Ishikawa (cell line): ENCODE measurements around the gene C2CD4C.

Experiments used
- CEBPB ChIP-seq: IDR thresholded peaks from 2 replicates; pipeline ENCODE4 v1.6.1; 2012
- CREB1 ChIP-seq: IDR thresholded peaks from 2 replicates; pipeline ENCODE4 v1.6.1; 2012; ENCODE audit warnings: low read depth
- EGR1 ChIP-seq: IDR thresholded peaks from 2 replicates; pipeline ENCODE4 v1.6.1; 2012
- EP300 ChIP-seq: IDR thresholded peaks from 2 replicates; pipeline ENCODE4 v1.6.1; 2012; ENCODE audit warnings: borderline replicate concordance
- FOXM1 ChIP-seq: IDR thresholded peaks from 2 replicates; pipeline ENCODE4 v1.6.1; 2012; ENCODE audit warnings: low read depth, borderline replicate concordance
- NFIC ChIP-seq: IDR thresholded peaks from 2 replicates; pipeline ENCODE4 v1.6.1; 2012
- RAD21 ChIP-seq: IDR thresholded peaks from 2 replicates; pipeline ENCODE4 v1.6.1; 2012; ENCODE audit warnings: low read depth
- TAF1 ChIP-seq: IDR thresholded peaks from 2 replicates; pipeline ENCODE4 v1.6.1; 2012; ENCODE audit warnings: low read depth, mild to moderate bottlenecking
- TCF12 ChIP-seq: IDR thresholded peaks from 2 replicates; pipeline ENCODE4 v1.6.1; 2012; ENCODE audit warnings: low read depth
- TEAD4 ChIP-seq: IDR thresholded peaks from 2 replicates; pipeline ENCODE4 v1.6.1; 2012
- YY1 ChIP-seq: IDR thresholded peaks from 2 replicates; pipeline ENCODE4 v1.6.1; 2012; ENCODE audit warnings: low read depth
- ZBTB7A ChIP-seq: IDR thresholded peaks from 2 replicates; pipeline ENCODE4 v1.6.1; 2012; ENCODE audit warnings: low read depth
- TF ChIP-seq, protein P1 (sequence below): IDR thresholded peaks from 2 replicates; pipeline ENCODE4 v1.6.1; 2012; ENCODE audit warnings: low read depth, mild to moderate bottlenecking
- TF ChIP-seq, protein P2 (sequence below): IDR thresholded peaks from 2 replicates; pipeline ENCODE4 v1.6.1; 2012
- TF ChIP-seq, protein P3 (sequence below): IDR thresholded peaks from 2 replicates; pipeline ENCODE4 v1.6.1; 2012

Gene C2CD4C

DNA sequence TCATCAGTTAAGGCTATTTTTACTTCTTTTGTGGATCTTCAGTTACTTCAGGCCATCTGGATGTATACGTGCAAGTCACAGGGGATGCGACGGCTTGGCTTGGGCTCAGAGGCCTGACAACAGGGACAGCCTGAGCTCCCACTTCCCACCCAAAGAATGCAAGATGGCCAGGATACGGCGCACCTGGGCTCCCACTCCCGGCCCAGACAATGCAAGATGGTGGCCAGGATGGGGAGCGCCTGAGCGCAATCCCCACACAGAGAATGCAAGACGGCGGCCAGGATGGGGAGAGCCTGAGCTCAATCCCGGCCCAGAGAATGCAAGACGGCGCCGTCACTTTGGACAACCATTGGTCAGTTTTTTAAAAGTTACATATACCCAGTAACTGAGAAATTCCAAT is 39.1 kb downstream of the C2CD4C start:
- TF ChIP-seq TEAD4 = no peak
- no peak for TF ChIP-seq TCF12
- TF ChIP-seq CEBPB = no peak
- TF ChIP-seq RAD21 = no peak
- no peak for TF ChIP-seq FOXM1
- TF ChIP-seq ZBTB7A = no peak
- no peak for TF ChIP-seq YY1
- no peak for TF ChIP-seq CREB1
- TF ChIP-seq, protein P1, sequence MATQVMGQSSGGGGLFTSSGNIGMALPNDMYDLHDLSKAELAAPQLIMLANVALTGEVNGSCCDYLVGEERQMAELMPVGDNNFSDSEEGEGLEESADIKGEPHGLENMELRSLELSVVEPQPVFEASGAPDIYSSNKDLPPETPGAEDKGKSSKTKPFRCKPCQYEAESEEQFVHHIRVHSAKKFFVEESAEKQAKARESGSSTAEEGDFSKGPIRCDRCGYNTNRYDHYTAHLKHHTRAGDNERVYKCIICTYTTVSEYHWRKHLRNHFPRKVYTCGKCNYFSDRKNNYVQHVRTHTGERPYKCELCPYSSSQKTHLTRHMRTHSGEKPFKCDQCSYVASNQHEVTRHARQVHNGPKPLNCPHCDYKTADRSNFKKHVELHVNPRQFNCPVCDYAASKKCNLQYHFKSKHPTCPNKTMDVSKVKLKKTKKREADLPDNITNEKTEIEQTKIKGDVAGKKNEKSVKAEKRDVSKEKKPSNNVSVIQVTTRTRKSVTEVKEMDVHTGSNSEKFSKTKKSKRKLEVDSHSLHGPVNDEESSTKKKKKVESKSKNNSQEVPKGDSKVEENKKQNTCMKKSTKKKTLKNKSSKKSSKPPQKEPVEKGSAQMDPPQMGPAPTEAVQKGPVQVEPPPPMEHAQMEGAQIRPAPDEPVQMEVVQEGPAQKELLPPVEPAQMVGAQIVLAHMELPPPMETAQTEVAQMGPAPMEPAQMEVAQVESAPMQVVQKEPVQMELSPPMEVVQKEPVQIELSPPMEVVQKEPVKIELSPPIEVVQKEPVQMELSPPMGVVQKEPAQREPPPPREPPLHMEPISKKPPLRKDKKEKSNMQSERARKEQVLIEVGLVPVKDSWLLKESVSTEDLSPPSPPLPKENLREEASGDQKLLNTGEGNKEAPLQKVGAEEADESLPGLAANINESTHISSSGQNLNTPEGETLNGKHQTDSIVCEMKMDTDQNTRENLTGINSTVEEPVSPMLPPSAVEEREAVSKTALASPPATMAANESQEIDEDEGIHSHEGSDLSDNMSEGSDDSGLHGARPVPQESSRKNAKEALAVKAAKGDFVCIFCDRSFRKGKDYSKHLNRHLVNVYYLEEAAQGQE = no peak
- TF ChIP-seq, protein P2, sequence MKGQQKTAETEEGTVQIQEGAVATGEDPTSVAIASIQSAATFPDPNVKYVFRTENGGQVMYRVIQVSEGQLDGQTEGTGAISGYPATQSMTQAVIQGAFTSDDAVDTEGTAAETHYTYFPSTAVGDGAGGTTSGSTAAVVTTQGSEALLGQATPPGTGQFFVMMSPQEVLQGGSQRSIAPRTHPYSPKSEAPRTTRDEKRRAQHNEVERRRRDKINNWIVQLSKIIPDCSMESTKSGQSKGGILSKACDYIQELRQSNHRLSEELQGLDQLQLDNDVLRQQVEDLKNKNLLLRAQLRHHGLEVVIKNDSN = no peak
- no peak for TF ChIP-seq EGR1
- no peak for TF ChIP-seq NFIC
- no peak for TF ChIP-seq EP300
- TF ChIP-seq TAF1 = no peak
- TF ChIP-seq, protein P3, sequence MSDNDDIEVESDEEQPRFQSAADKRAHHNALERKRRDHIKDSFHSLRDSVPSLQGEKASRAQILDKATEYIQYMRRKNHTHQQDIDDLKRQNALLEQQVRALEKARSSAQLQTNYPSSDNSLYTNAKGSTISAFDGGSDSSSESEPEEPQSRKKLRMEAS = no peak

DNA sequence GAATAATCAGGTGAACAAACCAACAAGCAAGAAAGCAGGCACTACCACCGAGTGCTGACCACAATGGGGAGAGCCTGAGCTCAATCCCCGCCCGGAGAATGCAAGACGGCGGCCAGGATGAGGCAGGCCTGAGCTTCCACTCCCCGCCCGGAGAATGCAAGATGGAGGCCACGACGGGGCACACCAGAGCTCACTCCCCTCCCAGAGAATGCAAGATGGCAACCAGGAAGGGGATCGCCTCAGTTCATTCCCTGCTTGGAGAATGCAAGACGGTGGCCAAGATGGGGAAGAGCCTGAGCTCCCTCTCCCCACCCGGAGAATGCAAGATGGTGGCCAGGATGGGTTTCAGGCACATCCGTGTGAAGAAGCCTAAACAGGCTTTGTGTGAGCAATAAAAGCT is 39.7 kb downstream of the C2CD4C start:
- TF ChIP-seq CREB1 = no peak
- no peak for TF ChIP-seq NFIC
- no peak for TF ChIP-seq TAF1
- TF ChIP-seq, protein P1 = no peak
- TF ChIP-seq FOXM1 = no peak
- no peak for TF ChIP-seq CEBPB
- no peak for TF ChIP-seq TEAD4
- no peak for TF ChIP-seq YY1

DNA sequence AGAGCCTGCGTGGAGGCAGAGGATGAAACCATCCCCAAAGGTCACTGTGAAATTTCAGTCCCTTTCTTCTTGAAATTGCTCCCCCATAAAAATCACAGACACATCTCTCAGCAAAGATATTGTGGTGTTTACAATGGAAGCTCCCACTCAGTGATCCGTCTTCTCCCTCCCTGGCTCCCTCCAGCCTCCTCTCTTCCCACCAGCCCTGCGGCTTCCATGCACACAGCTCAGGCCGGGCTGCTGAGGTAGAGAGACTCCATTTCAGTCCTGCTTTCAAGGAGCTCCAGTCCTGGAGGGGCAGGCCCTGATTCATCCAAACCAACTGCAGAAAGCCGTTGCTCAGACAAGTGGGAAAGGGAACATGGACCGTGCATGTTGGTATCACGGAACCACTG is 40.3 kb downstream of the C2CD4C start:
- no peak for TF ChIP-seq FOXM1

DNA sequence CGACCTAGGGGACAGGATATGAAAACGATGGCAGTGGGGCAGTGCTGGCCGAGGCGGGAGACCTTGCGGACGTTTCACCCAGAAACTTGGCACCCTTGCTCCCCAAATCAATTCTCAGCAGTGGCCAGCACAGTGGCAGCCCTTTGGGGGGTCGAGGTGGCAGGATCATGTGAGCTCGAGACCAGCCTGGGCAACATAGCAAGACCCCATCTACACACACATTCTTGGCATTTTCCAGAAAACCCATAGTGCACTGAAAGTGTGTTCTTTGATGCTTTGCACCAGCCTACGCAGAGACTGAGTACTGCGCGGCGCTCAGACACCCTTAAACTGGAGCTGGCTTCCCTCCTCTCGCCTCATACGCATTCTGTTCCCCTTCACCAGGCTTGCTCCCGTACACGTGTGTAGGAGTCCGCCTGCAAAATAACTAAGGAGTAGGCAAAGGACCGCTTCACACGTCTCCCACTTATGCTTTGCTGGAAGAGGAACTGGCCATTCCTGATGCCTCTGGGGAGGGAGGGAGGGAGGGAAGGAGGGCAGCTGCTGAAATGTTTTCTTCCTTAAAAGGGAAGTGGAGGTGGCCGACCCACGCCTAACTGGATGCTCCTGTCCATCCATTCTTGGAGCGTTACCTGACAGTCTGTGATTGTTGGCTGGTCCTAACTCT is 40.9 kb downstream of the C2CD4C start:
- TF ChIP-seq CEBPB (no peak), FOXM1 (no peak), TCF12 (no peak), EGR1 (no peak), NFIC (no peak), YY1 (no peak), EP300 (no peak), CREB1 (no peak)
- TF ChIP-seq, protein P1 = no peak
- TF ChIP-seq, protein P3 = no peak
- TF ChIP-seq, protein P2 = no peak

DNA sequence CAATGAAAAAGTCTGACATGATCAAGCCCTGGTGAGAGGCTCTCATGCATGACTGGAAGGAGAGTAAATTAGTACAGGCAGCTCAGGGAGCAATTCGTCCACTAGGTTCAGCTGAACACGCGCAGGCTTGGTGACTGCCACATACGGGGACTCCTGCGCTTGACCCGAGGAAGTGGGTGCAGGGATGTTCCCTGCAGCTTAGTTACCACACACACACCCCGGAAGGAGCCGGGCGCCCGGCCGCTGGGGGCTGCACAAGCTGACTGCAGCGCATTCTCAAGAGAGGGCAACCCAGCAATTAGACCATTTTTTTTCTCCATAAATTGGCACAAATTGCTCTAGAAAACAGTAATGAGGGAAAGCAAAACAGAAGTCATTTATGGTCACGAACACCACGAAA is 41.4 kb downstream of the C2CD4C start:
- TF ChIP-seq EGR1 (no peak), RAD21 (no peak), CREB1 (no peak), TAF1 (no peak), FOXM1 (no peak), ZBTB7A (no peak), CEBPB (no peak), YY1 (no peak), TCF12 (no peak), TEAD4 (no peak), NFIC (no peak), EP300 (no peak)
- TF ChIP-seq, protein P2 = no peak
- TF ChIP-seq, protein P1 = no peak
- TF ChIP-seq, protein P3 = no peak
